HPDE6-E6E7 (cell line): ENCODE measurements around the gene CCS.
"Not testable (repeated sequence)": the region's sequence is repeated elsewhere in the genome, so short reads cannot be mapped to it uniquely, and the experiment has no call there.

ENCODE experiments used
- DNase-seq: peaks from one replicate; pipeline ENCODE4 v3.0.0; 2011; ENCODE audit warnings: missing footprints; ENCODE audit errors: extremely low spot score

Gene CCS

GRCh38 chr11:66561178-66561974, 31.6 kb upstream of the CCS start:
- DNase-seq = no peak

- DNase-seq = no peak
These were observed 31.1 kb upstream of the CCS start for GRCh38 chr11:66561975-66562248.

GRCh38 chr11:66562275-66562674, 30.7 kb upstream of the CCS start:
- no peak for DNase-seq

GRCh38 chr11:66562907-66563583, 29.9 kb upstream of the CCS start:
- DNase-seq = no peak

- DNase-seq = no peak
These were observed 29.2 kb upstream of the CCS start for GRCh38 chr11:66563832-66564231.

GRCh38 chr11:66564538-66564937, 28.4 kb upstream of the CCS start:
- DNase-seq = no peak

GRCh38 chr11:66564984-66565383, 28.0 kb upstream of the CCS start:
- no peak for DNase-seq

GRCh38 chr11:66566221-66566620, 26.8 kb upstream of the CCS start:
- no peak for DNase-seq

- DNase-seq = no peak
These were observed 25.2 kb upstream of the CCS start for GRCh38 chr11:66567787-66568123.

GRCh38 chr11:66568124-66568916, 24.7 kb upstream of the CCS start, which contains the start of gene CTSF:
Gene CTSF (minus strand): TSS chr11:66568606. CDS start chr11:66568486, 120 bp downstream.
- peak; percentile 98 for DNase-seq

GRCh38 chr11:66569076-66569475, 23.9 kb upstream of the CCS start:
- DNase-seq = no peak

- no peak for DNase-seq
These were observed 22.7 kb upstream of the CCS start for GRCh38 chr11:66570079-66570849.

- DNase-seq = no peak
These were observed 22.2 kb upstream of the CCS start for GRCh38 chr11:66570850-66571180.

GRCh38 chr11:66579017-66579606, 13.9 kb upstream of the CCS start:
- DNase-seq = peak; percentile 49

GRCh38 chr11:66580803-66581202, 12.2 kb upstream of the CCS start:
- no peak for DNase-seq

GRCh38 chr11:66581261-66581660, 11.7 kb upstream of the CCS start:
- DNase-seq = no peak

- DNase-seq = not testable (repeated sequence)
These were observed 10.3 kb upstream of the CCS start for GRCh38 chr11:66582565-66583147.

GRCh38 chr11:66585447-66585846, 7.5 kb upstream of the CCS start:
- DNase-seq = not testable (repeated sequence)

- no peak for DNase-seq
These were observed 6.8 kb upstream of the CCS start for GRCh38 chr11:66586136-66586535.

GRCh38 chr11:66589315-66589714, 3.7 kb upstream of the CCS start:
- not testable (repeated sequence) for DNase-seq

GRCh38 chr11:66589996-66590675, 2.8 kb upstream of the CCS start:
- no peak for DNase-seq
